Measurements from ENCODE around the gene SMTNL2.

GRCh38 chr17:4559139-4559791 is 25.1 kb upstream of the SMTNL2 start:
- TF ChIP-seq, protein P1, sequence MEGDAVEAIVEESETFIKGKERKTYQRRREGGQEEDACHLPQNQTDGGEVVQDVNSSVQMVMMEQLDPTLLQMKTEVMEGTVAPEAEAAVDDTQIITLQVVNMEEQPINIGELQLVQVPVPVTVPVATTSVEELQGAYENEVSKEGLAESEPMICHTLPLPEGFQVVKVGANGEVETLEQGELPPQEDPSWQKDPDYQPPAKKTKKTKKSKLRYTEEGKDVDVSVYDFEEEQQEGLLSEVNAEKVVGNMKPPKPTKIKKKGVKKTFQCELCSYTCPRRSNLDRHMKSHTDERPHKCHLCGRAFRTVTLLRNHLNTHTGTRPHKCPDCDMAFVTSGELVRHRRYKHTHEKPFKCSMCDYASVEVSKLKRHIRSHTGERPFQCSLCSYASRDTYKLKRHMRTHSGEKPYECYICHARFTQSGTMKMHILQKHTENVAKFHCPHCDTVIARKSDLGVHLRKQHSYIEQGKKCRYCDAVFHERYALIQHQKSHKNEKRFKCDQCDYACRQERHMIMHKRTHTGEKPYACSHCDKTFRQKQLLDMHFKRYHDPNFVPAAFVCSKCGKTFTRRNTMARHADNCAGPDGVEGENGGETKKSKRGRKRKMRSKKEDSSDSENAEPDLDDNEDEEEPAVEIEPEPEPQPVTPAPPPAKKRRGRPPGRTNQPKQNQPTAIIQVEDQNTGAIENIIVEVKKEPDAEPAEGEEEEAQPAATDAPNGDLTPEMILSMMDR (IDR thresholded peaks at IDR 0.05; ENCODE audit: low read depth, low read length) = no peak
- TF ChIP-seq POLR2A (IDR thresholded peaks at IDR 0.05; ENCODE audit: extremely low read depth, insufficient read length) (no peak), MAX (IDR thresholded peaks at IDR 0.05; ENCODE audit: low read depth, low read length) (no peak)

All from NB4 (cell line).